Type B pancreatic cell (in vitro differentiated cells): ENCODE data around the gene CAMTA2. TPM values are rescaled to one million over a fixed set of nuclear protein-coding genes. Genes with fewer than 3 reads are reported as not detected.

Experiments
- DNase-seq: peaks from one replicate; pipeline ENCODE4 v3.0.0; 2021; ENCODE audit warnings: mixed read lengths; ENCODE audit not compliant: unreplicated experiment; ENCODE audit errors: extremely low spot score
- H3K27ac Mint-ChIP-seq: 2 replicates; pipeline ENCODE4 v1.8.0; 2021; ENCODE audit warnings: mild to moderate bottlenecking, mixed read lengths
- H3K27me3 Mint-ChIP-seq: 2 replicates; pipeline ENCODE4 v1.8.0; 2021; ENCODE audit warnings: mixed read lengths
- H3K36me3 Mint-ChIP-seq: 2 replicates; pipeline ENCODE4 v1.8.0; 2021; ENCODE audit warnings: mixed read lengths
- H3K4me1 Mint-ChIP-seq: one replicate; pipeline ENCODE4 v1.8.0; 2021; ENCODE audit warnings: mixed read lengths; ENCODE audit not compliant: unreplicated experiment
- H3K4me3 Mint-ChIP-seq: 2 replicates; pipeline ENCODE4 v1.8.0; 2021; ENCODE audit warnings: mild to moderate bottlenecking, mixed read lengths
- H3K9me3 Mint-ChIP-seq: 2 replicates; pipeline ENCODE4 v1.8.0; 2021; ENCODE audit warnings: mixed read lengths
- total RNA-seq: library from RNA; stranded (reverse); gene quantifications from 2 replicates; pipeline ENCODE4 v1.2.1, GENCODE V29; 2021; ENCODE audit warnings: low replicate concordance
- TF ChIP-seq, protein P1 (sequence below): fragments of 200-600 bp; sonication (generic); conservative IDR thresholded peaks from 2 replicates; pipeline ENCODE4 v1.5.0; 2021; ENCODE audit warnings: antibody characterized with exemption, mild to moderate bottlenecking

The CAMTA2 gene
- total RNA-seq, 1 donor from 2014 or later, result 26.3 TPM

DNA sequence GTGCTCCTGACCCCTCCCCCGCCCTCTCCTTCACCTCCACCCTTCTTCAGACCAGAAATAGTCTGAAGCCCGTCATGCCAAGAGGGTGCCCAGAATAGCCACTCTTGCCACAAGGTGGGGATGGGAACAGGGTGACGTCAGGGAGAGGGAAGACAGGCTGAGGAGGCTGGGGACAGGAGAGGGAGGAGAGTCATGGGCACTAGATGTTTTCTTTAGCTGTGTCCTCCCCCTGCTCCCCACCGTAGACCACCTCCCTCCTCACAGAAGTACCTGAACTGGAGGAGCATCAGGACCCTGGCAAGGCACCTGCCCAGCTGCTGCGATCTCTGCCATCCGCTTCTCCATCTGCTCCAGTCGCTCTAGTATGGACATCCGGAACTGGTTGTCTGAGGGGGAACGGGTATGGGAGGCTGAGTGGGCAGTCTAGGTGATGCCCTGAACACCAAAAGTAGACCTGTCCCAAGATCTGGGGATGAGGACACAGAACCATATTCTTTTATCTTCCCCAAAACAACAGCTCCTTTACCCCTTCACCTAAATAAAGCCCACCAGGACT lies 13.3 kb downstream of the CAMTA2 start:
- TF ChIP-seq, protein P1, sequence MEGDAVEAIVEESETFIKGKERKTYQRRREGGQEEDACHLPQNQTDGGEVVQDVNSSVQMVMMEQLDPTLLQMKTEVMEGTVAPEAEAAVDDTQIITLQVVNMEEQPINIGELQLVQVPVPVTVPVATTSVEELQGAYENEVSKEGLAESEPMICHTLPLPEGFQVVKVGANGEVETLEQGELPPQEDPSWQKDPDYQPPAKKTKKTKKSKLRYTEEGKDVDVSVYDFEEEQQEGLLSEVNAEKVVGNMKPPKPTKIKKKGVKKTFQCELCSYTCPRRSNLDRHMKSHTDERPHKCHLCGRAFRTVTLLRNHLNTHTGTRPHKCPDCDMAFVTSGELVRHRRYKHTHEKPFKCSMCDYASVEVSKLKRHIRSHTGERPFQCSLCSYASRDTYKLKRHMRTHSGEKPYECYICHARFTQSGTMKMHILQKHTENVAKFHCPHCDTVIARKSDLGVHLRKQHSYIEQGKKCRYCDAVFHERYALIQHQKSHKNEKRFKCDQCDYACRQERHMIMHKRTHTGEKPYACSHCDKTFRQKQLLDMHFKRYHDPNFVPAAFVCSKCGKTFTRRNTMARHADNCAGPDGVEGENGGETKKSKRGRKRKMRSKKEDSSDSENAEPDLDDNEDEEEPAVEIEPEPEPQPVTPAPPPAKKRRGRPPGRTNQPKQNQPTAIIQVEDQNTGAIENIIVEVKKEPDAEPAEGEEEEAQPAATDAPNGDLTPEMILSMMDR, result no peak
- Mint-ChIP-seq H3K36me3 (peaks cover 22% of the 10 kb centered on the region), H3K4me1 (peaks cover 21% of the 10 kb centered on the region), H3K9me3 (no peaks in the 10 kb centered on the region), H3K27me3 (no peaks in the 10 kb centered on the region), H3K4me3 (no peak overlapping the region), H3K27ac (no peak overlapping the region)
- no peak for DNase-seq

DNA sequence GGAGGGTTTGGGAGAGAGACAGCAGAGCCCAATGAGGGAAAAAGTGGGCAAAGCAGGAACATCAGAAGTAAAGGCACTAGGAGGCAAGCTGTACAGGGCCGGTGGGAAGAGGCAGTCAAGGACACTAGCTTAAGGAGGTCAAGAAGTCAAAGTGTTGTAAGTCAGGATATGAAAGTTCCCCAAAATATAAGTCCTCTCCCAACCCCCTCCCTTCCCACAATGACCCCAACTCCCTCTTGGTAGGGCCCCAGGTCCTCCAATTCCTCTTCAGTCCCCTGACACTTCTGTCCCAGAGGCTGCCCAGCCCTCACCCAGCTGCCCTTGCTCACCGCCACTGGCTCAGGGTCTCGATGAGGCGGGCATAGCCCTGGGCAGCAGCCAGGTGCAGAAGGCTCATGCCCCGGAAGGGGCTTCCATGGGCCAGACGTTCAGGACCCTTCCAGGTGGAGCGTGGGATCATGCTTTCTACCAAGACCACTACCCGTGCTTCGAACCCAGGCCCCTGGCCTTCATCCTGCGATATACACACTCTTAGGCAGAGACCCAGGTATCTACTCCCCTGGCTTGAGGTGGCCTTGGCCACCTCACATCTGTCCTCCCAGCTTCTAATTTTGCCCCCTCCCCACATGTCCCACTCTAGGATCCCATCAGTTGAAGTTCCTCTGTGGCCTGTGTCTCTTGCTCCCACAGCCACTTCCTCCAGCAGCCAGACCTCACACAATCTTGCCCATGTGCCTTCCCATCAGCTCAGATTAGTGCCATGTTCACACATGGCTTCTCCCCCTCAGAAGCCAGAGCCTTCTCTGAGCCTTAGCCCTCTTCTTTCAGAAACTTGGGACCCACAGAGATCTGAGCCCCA lies 14.0 kb downstream of the CAMTA2 start:
- Mint-ChIP-seq H3K27me3 (no peaks in the 10 kb centered on the region), H3K36me3 (peaks cover 23% of the 10 kb centered on the region), H3K4me3 (no peak overlapping the region), H3K27ac (no peak overlapping the region), H3K9me3 (no peaks in the 10 kb centered on the region), H3K4me1 (peaks cover 28% of the 10 kb centered on the region)
- TF ChIP-seq, protein P1, result no peak
- no peak for DNase-seq

DNA sequence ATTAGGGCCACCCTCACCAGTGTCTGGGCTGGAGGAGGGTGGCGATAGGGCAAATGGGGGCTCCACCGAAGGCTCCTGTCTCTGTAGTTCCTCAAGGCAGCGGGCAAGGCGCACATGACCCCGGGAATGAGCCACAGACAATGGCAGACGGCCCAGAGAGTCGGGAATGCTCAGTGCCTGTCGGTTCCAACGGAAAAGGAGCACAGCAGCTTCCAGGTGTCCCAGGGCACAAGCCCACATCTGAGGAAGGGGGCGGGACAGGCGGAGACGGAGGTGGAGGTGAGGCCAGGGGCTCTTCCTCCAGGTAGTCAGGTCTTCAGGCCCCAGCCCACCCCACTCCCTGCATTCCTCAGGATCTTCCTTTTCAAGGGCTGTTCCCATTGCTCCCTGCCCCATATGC lies 14.7 kb downstream of the CAMTA2 start:
- Mint-ChIP-seq H3K4me3 (no peak overlapping the region), H3K36me3 (peaks cover 23% of the 10 kb centered on the region), H3K27me3 (no peaks in the 10 kb centered on the region), H3K4me1 (peaks cover 28% of the 10 kb centered on the region), H3K27ac (no peak overlapping the region), H3K9me3 (no peaks in the 10 kb centered on the region)
- TF ChIP-seq, protein P1, result no peak
- no peak for DNase-seq

DNA sequence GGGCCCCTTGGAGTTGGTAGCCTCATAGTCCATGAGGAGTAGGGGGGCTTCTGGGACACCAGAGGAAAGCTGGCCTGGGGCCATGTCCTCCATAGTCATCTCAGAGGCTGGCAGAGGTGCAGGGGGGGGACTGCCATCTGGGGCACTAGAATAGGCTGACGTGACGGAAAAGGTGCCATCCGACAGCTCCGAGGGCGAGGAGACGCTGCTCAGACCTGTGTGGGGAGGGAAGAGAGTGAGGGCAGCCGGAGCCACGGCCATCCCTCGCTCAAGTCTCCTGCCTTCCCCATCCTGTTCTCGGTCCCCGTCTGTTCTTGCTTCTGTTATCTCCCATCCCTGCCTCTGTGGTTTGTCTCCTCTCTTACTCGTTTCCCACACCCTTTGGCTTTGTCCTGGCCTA lies 15.2 kb downstream of the CAMTA2 start:
- DNase-seq, result no peak
- no peak overlapping the region for H3K27ac Mint-ChIP-seq
- H3K27me3 Mint-ChIP-seq, result no peaks in the 10 kb centered on the region

DNA sequence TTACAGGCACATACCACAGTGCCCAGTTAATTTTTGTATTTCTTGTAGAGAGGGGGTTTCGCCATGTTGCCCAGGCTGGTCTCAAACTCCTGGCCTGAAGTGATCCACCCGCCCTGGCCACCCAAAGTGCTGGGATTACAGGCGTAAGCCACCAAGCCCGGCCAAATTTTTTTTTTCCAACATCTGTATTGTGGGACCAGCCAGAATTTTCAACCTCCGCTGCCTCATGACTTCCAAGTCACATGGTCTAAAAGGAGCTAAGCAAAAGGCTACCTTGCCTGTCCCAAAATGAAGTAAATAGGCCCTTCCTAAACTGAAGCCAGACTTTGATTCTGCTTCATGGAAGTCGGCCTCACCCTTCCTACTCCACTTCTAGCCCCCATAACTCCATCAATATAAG lies 15.6 kb downstream of the CAMTA2 start:
- Mint-ChIP-seq H3K4me1 (peaks cover 28% of the 10 kb centered on the region), H3K4me3 (no peak overlapping the region), H3K36me3 (peaks cover 23% of the 10 kb centered on the region), H3K9me3 (no peaks in the 10 kb centered on the region), H3K27ac (no peak overlapping the region), H3K27me3 (no peaks in the 10 kb centered on the region)
- TF ChIP-seq, protein P1, result no peak
- no peak for DNase-seq

More for the DNA sequence above, 15.2 kb downstream of the CAMTA2 start:
- peaks cover 28% of the 10 kb centered on the region for H3K4me1 Mint-ChIP-seq
- TF ChIP-seq, protein P1, result no peak
- H3K36me3 Mint-ChIP-seq, result peaks cover 23% of the 10 kb centered on the region
- H3K4me3 Mint-ChIP-seq, result no peak overlapping the region
- H3K9me3 Mint-ChIP-seq, result no peaks in the 10 kb centered on the region
